ENCODE data around the gene DYTN.
"Not testable (repeated sequence)": the region's sequence is repeated elsewhere in the genome, so short reads cannot be mapped to it uniquely, and the experiment has no call there.

Gene DYTN

GRCh38 chr2:206733341-206733740, 15.1 kb upstream of the DYTN start:
- H3K9me3 ChIP-seq = no peaks in the 10 kb centered on the region
- no peak for TF ChIP-seq Cebpa-rat (IDR thresholded peaks at IDR 0.05)
- no peak overlapping the region for H3K27ac ChIP-seq

GRCh38 chr2:206728277-206729199, 10.3 kb upstream of the DYTN start:
- Histone ChIP-seq H4K20me1 (no peaks in the 10 kb centered on the region), H3K9me3 (no peaks in the 10 kb centered on the region), H3K36me3 (no peaks in the 10 kb centered on the region), H3K4me1 (no peaks in the 10 kb centered on the region), H3K27ac (no peak overlapping the region), H3K4me2 (no peak overlapping the region), H3K27me3 (no peaks in the 10 kb centered on the region), H3K4me3 (no peak overlapping the region), H3K9ac (no peak overlapping the region)
- no peak for TF ChIP-seq Cebpa-rat (IDR thresholded peaks at IDR 0.05)

More at GRCh38 chr2:206733341-206733740, 15.1 kb upstream of the DYTN start:
- H3K27me3 ChIP-seq = no peaks in the 10 kb centered on the region
- no peak overlapping the region for H3K9ac ChIP-seq
- H3K4me1 ChIP-seq = no peaks in the 10 kb centered on the region
- H3K36me3 ChIP-seq = no peaks in the 10 kb centered on the region
- H3K4me2 ChIP-seq = no peak overlapping the region
- no peak overlapping the region for H3K4me3 ChIP-seq
- no peaks in the 10 kb centered on the region for H4K20me1 ChIP-seq

GRCh38 chr2:206727287-206727686, 9.1 kb upstream of the DYTN start:
- Histone ChIP-seq H3K4me2 (no peak overlapping the region), H3K27ac (no peak overlapping the region), H3K9me3 (peaks cover 1% of the 10 kb centered on the region; the same call in 1 of the 2 replicates), H3K36me3 (no peaks in the 10 kb centered on the region), H3K27me3 (no peaks in the 10 kb centered on the region), H3K4me3 (no peak overlapping the region), H3K4me1 (no peaks in the 10 kb centered on the region), H4K20me1 (no peaks in the 10 kb centered on the region), H3K9ac (no peak overlapping the region)
- TF ChIP-seq Cebpa-rat (IDR thresholded peaks at IDR 0.05) = no peak

GRCh38 chr2:206723288-206723687, 5.1 kb upstream of the DYTN start:
- TF ChIP-seq Cebpa-rat (IDR thresholded peaks at IDR 0.05) = no peak
- no peaks in the 10 kb centered on the region for H4K20me1 ChIP-seq
- H3K27me3 ChIP-seq = no peaks in the 10 kb centered on the region
- H3K36me3 ChIP-seq = no peaks in the 10 kb centered on the region
- H3K9ac ChIP-seq = no peak overlapping the region
- peaks cover 5% of the 10 kb centered on the region; the same call in 1 of the 2 replicates for H3K9me3 ChIP-seq
- no peak overlapping the region for H3K4me3 ChIP-seq
- H3K27ac ChIP-seq = no peak overlapping the region
- H3K4me1 ChIP-seq = no peaks in the 10 kb centered on the region
- H3K4me2 ChIP-seq = no peak overlapping the region

GRCh38 chr2:206721256-206721920, 3.2 kb upstream of the DYTN start:
- Histone ChIP-seq H3K27ac (no peak overlapping the region), H3K4me2 (no peak overlapping the region), H4K20me1 (no peaks in the 10 kb centered on the region), H3K4me3 (no peak overlapping the region), H3K9me3 (peaks cover 5% of the 10 kb centered on the region; the same call in 1 of the 2 replicates), H3K9ac (no peak overlapping the region), H3K27me3 (no peaks in the 10 kb centered on the region), H3K36me3 (no peaks in the 10 kb centered on the region), H3K4me1 (no peaks in the 10 kb centered on the region)
- TF ChIP-seq Cebpa-rat (IDR thresholded peaks at IDR 0.05) = no peak

- Histone ChIP-seq H3K4me2 (no peak overlapping the region), H3K9ac (no peak overlapping the region), H4K20me1 (no peaks in the 10 kb centered on the region), H3K4me3 (no peak overlapping the region), H3K27ac (no peak overlapping the region), H3K4me1 (no peaks in the 10 kb centered on the region), H3K36me3 (no peaks in the 10 kb centered on the region), H3K9me3 (no peaks in the 10 kb centered on the region), H3K27me3 (no peaks in the 10 kb centered on the region)
- TF ChIP-seq Cebpa-rat (IDR thresholded peaks at IDR 0.05) = no peak
These were observed 1.6 kb downstream of the DYTN start for GRCh38 chr2:206716623-206717022.

- not testable (repeated sequence) for H3K27ac ChIP-seq, H3K27me3 ChIP-seq, H3K4me1 ChIP-seq, H4K20me1 ChIP-seq, H3K9ac ChIP-seq, H3K9me3 ChIP-seq, H3K4me3 ChIP-seq, H3K4me2 ChIP-seq, H3K36me3 ChIP-seq
These were observed 3.0 kb downstream of the DYTN start for GRCh38 chr2:206715183-206715582.

GRCh38 chr2:206713746-206714145, 4.5 kb downstream of the DYTN start:
- Histone ChIP-seq H3K9ac (no peak overlapping the region), H3K27ac (no peak overlapping the region), H4K20me1 (no peaks in the 10 kb centered on the region), H3K36me3 (no peaks in the 10 kb centered on the region), H3K4me1 (no peaks in the 10 kb centered on the region), H3K9me3 (no peaks in the 10 kb centered on the region), H3K27me3 (no peaks in the 10 kb centered on the region), H3K4me3 (no peak overlapping the region), H3K4me2 (no peak overlapping the region)
- TF ChIP-seq Cebpa-rat (IDR thresholded peaks at IDR 0.05) = no peak

GRCh38 chr2:206708286-206708685, 9.9 kb downstream of the DYTN start:
- no peaks in the 10 kb centered on the region for H3K36me3 ChIP-seq
- H3K4me1 ChIP-seq = no peaks in the 10 kb centered on the region
- H3K27me3 ChIP-seq = no peaks in the 10 kb centered on the region

GRCh38 chr2:206707164-206707701, 11.0 kb downstream of the DYTN start:
- Histone ChIP-seq H3K9me3 (no peaks in the 10 kb centered on the region), H3K27me3 (no peaks in the 10 kb centered on the region), H3K36me3 (no peaks in the 10 kb centered on the region), H3K4me3 (no peak overlapping the region), H4K20me1 (no peaks in the 10 kb centered on the region), H3K4me2 (no peak overlapping the region), H3K4me1 (no peaks in the 10 kb centered on the region), H3K9ac (no peak overlapping the region), H3K27ac (no peak overlapping the region)
- TF ChIP-seq Cebpa-rat (IDR thresholded peaks at IDR 0.05) = no peak

More at GRCh38 chr2:206708286-206708685, 9.9 kb downstream of the DYTN start:
- H3K9me3 ChIP-seq = no peaks in the 10 kb centered on the region
- H3K4me2 ChIP-seq = no peak overlapping the region
- TF ChIP-seq Cebpa-rat (IDR thresholded peaks at IDR 0.05) = no peak
- no peak overlapping the region for H3K4me3 ChIP-seq
- no peak overlapping the region for H3K27ac ChIP-seq
- H3K9ac ChIP-seq = no peak overlapping the region
- no peaks in the 10 kb centered on the region for H4K20me1 ChIP-seq

Measured in BLaER1 (cell line).